Right ventricle myocardium inferior (tissue), 1 donor: ENCODE data around the gene RASA4B. TPM values are rescaled to one million over a fixed set of nuclear protein-coding genes. Genes with fewer than 3 reads are reported as not detected.
A peak's percentile ranks its signal among the peaks of the same experiment; 100 is the strongest.
"Not testable (repeated sequence)": the region's sequence is repeated elsewhere in the genome, so short reads cannot be mapped to it uniquely, and the experiment has no call there.

ENCODE experiments used
- ATAC-seq: fragments of 200-7000 bp; cut with Tn5 transposase; one replicate; pipeline ENCODE4 v1.9.1; 2020; ENCODE audit warnings: mild to moderate bottlenecking, moderate library complexity
- DNase-seq: peaks from one replicate; pipeline ENCODE4 v3.0.0; 2021; ENCODE audit errors: missing footprints
- intact Hi-C: fragments of 100-400 bp; cut with DNase I; formaldehyde crosslinking; loops from one replicate; pipeline ENCODE4 v1.11.0; 2022
- total RNA-seq: library from RNA; stranded (reverse); fragmentation: NEBNext Ultra II Directional; extraction: Animal tissue kit (Norgen Biotek cat#: 25700); gene quantifications from one replicate; pipeline ENCODE4 v1.2.1, GENCODE V29; 2021
- donor health status: DM: no; HTN: yes; CAD: no; lungs with severe emphysema.

The RASA4B gene
- total RNA-seq, 1 donor from 2014 or later: 7.8 TPM

DNA sequence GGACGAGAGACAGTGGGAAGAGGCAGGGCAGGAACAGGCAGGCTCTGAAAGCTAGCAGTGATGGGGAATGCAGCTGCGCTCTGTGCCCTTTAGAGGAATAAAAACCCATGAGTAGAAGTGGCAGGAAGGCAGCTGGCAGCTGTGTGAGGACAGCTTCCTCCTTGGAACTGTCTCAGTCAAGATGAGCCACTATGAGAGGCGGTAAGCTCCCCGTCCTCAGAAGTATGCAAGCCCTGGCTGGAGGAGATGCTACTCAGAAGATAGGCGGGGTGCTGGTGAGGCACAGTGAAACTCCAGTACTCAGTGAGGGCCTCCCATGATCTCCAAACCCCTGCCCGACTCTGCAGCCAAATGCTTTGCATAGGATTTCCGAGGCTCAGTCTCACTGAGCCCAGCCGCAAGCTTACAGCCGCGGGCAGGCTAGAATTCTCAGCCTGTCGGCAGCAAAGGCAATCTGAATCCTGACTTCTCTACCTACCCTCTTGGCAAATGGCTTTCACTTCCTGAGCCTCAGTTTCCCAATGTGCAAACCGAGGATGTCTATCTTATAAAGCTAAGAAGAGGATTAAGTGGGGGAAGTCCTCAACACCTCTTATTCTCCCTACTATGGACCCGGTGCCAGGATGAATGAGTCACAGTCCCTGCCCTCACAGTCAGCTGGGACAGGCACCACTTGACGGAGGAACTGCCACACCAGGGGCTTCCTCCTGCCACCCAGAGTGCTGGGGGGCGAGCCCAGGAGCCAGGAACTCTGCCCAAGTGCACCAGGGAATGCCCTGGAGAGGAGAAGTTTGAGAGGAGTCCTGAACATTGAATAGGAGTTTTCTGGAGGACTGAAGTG, 2.5 kb downstream of the RASA4B start:
- DNase-seq, ATAC-seq, intact Hi-C loops: not testable (repeated sequence)

DNA sequence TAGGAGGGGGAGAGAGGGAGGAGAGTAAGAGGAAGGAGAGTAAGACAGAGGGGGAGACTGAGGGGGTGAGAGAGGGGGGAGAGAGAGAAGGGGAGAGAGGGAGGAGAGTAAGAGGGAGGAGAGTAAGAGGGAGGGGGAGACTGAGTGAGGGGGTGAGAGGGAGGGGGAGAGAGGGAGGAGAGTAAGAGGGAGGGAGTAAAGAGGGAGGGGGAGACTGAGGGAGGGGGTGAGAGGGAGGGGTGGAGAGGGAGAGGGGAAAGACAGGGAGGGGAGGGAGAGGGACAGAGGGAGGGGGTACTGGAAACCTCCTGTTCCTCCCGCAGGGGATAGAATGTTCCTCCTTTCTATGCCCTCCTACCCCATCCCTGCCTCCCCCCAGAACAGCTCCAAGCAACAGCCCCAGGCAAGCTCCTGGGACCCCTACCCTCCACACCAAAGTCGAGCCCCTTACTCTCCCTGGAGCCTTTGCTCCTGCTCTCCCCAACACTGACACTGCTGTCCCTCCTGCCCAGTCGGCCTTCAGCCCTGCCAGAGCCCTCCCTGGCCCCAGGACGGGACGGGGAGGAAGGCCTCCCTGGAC, 4.8 kb downstream of the RASA4B start:
- peak; percentile 15 for ATAC-seq
- intact Hi-C loops: not testable (repeated sequence)
- DNase-seq: peak; percentile 66

DNA sequence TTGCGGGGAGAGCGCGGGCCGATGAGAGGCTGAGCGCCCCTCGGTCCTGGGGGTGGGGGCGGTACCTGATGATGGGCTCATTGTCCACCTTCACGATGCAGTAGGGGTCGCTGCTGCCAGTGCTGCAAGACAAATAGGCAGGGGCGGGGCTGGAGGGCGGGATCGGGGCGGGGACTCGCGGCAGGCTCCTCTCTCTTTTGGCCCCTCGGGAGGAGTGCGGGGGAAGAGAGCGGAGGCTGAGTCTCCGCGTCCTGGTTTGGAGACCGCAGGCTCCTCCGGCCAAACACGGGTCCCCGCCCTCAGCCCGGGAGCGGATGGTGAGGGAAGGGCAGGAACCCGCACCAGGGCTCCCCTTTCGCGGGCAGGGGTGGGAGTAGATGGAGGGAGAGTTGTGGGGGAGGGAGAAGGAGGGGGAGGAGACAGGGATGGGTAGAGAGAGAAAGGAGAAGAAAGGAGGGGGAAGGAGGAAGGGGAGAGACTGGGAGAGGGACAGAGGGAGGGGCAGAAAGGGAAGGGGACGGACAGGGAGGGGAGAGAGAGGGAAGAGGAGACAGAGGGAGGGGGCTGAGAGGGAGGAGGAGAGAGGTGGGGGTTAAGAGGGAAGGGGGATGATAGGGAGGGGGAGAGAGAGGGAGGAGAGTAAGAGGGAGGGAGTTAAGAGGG, 5.6 kb downstream of the RASA4B start:
- intact Hi-C loops, DNase-seq: not testable (repeated sequence)

GRCh38 chr7:102510575-102510974, 7.0 kb downstream of the RASA4B start:
- intact Hi-C loops, ATAC-seq, DNase-seq: not testable (repeated sequence)

More for the DNA sequence above, 5.6 kb downstream of the RASA4B start:
- ATAC-seq: peak; percentile 79

DNA sequence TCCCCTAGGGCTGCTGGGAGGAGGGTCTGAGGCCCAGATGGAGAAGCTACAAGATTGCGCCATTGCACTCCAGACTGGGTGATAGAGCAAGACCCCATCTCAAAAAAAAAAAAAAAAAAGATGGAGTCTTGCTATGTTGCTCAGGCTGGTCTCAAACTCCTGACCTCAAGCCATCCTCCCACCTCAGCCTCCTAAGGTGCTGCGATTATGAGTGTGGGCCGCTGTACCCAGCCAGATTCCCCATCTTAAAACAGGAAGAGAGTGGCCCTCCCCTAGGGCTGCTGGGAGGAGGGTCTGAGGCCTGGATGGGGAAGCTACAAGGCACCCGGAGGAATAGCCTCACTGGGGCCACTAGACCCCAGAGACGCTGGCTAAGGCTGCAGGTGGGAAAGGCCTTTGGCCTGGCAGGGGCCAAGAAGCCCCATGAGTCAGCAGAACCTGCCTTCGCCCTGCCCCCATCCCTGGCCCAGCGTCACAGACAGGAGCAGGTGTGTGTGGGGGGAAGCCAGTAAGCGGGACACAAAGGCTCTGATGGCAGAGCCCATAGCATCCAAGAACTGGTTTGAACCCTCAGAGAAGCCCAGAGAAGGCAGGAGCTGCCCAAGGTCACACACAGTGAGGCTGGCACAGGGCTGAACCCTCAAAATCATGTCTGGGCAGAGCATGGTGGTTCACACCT, 10.0 kb downstream of the RASA4B start:
- intact Hi-C loops, ATAC-seq: not testable (repeated sequence)
- peak; percentile 45 for DNase-seq

DNA sequence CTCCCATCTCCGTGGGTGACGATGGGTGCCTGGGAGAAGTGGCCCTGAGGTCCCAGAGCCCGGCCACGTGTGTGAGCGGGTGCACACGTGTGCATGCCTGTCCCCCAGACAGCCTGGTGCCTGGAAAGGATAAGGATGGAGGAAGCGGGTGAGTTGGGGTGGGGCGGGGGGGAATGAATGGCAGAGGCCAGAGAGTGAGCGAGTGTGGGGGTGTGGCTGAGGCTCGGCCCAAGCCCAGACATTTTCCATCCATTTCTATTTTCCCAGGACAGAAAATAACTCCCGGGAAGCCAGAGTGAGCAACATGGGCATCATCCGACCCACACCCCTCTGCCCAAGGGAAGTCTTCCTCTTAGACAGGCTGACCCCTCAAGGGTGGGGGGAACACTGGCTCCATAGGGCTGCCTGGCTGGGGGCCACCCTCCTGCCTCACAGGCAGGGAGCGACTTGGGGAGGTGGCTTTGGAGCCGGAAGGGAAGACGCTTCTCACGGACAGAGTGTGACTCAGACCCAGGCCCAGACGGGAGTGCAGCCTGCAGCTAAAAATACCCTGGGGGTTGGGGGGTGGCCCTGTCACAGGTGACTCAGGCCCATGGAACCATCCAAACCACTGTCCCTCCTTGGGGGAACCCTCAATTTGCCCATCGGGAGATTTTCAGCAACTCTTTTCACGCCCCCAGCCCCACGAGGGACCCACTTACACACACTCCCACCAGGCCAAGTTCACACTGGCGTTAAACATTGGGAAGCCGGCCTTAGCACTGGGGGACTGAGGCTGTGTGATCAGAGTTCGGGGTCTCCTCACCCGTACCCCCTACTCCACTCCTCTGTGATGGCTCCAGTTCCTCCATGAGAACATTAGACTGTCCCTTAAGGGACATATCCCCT, 12.0 kb downstream of the RASA4B start:
- ATAC-seq (peak; percentile 1), DNase-seq (peak; percentile 56)
- intact Hi-C loops: not testable (repeated sequence)

GRCh38 chr7:102503141-102503540, 14.4 kb downstream of the RASA4B start:
- ATAC-seq, DNase-seq, intact Hi-C loops: not testable (repeated sequence)

GRCh38 chr7:102498321-102498720, 19.3 kb downstream of the RASA4B start:
- DNase-seq: peak; percentile 37
- ATAC-seq, intact Hi-C loops: not testable (repeated sequence)

GRCh38 chr7:102497308-102497707, 20.3 kb downstream of the RASA4B start:
- ATAC-seq, intact Hi-C loops: not testable (repeated sequence)
- peak; percentile 42 for DNase-seq

GRCh38 chr7:102496861-102497260, 20.7 kb downstream of the RASA4B start:
- ATAC-seq, intact Hi-C loops: not testable (repeated sequence)
- peak; percentile 33 for DNase-seq

- DNase-seq, intact Hi-C loops: not testable (repeated sequence)
- peak; percentile 44 for ATAC-seq
Measured at GRCh38 chr7:102494473-102495149, 23.0 kb downstream of the RASA4B start.

DNA sequence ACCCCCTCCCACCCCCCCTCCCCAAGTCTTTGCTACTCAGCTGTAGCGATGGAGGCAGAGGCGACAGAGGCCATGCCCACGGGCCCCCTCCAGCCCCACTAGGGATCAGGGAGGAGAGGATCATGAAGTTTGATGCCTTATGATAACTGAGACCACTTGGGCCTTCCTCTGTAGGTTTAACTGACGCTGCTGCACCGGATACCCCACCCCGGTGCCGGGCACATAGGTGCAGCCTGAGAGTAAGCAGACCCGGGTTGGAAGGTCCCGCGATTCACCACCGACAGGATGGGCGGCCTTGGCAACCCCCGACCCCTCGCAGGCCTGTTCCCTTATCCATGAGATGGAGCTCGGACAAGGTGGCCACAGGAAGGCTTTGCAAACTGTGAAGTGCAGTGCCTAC, 23.6 kb downstream of the RASA4B start:
- peak; percentile 23 for DNase-seq
- ATAC-seq, intact Hi-C loops: not testable (repeated sequence)

GRCh38 chr7:102493220-102493935, 24.2 kb downstream of the RASA4B start:
- DNase-seq, intact Hi-C loops: not testable (repeated sequence)
- ATAC-seq: peak; percentile 75

DNA sequence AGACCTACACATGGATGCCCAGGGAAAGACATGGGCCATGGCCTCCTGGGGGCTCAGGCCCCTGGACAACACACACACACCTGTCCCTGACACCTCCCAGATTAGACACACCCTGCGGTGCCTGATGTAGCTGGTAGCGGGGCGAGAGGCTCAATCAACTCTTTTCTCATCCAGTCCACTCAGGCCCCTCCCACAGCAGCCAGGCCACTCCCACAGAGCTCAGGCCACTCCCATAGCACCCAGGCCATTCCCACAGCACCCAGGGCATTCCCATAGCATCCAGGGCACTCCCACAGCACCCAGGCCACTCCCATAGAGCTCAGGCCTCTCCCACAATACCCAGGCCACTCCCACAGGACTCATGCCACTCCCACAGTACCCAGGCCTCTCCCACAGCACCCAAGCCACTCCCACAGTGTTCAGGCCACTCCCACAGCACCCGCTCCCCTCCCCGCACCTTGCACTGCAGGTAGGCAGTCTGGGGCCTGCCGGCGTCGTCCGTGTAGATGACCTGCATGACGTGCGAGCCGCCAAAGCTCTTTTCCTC, 27.0 kb downstream of the RASA4B start:
- DNase-seq (peak; percentile 62), ATAC-seq (peak; percentile 39)
- intact Hi-C loops: not testable (repeated sequence)

DNA sequence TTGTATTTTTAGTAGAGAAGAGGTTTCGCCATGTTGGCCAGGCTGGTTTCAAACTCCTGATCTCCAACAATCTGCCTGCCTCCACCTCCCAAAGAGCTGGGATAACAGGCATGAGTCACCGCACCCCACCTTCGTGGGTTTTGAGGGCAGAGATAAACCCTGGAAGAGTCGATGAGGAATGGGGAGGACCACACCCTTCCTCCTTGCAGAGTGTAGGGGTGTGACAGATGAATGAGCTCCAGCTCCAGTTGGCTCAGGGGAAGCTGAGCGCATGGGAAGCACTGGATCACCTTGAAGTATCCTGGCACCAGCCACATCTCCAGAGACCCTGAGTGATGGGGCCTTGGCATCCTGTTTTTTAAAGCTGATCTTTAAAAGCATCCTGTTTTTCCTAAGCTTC, 33.3 kb downstream of the RASA4B start:
- ATAC-seq, intact Hi-C loops, DNase-seq: not testable (repeated sequence)

GRCh38 chr7:102481962-102482361, 35.6 kb downstream of the RASA4B start:
- DNase-seq, intact Hi-C loops, ATAC-seq: not testable (repeated sequence)
